ENCODE data around the gene SLC25A36.

DNA sequence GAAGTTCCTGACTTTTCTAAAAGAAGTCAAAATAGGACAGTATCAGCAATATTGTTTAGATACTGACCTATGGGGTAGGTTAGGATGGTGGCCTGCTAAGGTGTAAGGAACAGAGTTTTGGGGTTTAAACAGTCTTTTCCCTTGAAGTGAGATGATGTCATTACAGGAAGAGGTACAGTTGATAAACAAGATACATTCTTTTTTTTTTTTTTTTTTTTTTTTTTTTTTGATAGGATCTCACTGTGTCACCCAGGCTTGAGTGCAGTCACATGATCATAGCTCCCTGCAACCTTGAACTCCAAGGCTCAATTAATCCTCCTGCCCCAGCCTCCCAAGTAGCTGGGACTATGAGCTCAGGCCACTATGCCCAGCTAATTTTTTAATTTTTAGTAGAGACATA is 33.3 kb downstream of the SLC25A36 start:
- TF ChIP-seq, protein P1, sequence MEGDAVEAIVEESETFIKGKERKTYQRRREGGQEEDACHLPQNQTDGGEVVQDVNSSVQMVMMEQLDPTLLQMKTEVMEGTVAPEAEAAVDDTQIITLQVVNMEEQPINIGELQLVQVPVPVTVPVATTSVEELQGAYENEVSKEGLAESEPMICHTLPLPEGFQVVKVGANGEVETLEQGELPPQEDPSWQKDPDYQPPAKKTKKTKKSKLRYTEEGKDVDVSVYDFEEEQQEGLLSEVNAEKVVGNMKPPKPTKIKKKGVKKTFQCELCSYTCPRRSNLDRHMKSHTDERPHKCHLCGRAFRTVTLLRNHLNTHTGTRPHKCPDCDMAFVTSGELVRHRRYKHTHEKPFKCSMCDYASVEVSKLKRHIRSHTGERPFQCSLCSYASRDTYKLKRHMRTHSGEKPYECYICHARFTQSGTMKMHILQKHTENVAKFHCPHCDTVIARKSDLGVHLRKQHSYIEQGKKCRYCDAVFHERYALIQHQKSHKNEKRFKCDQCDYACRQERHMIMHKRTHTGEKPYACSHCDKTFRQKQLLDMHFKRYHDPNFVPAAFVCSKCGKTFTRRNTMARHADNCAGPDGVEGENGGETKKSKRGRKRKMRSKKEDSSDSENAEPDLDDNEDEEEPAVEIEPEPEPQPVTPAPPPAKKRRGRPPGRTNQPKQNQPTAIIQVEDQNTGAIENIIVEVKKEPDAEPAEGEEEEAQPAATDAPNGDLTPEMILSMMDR (IDR thresholded peaks at IDR 0.05; ENCODE audit: extremely low read depth in 1 of 2, insufficient read depth in 1 of 2, low read depth in 1 of 2, low read length in 2 of 2), result no peak
- TF ChIP-seq POLR2A (IDR thresholded peaks at IDR 0.05; ENCODE audit: low read depth, low read length) (no peak), GATA2 (IDR thresholded peaks at IDR 0.05; ENCODE audit: insufficient read depth, insufficient read length, low read depth, low read length) (no peak), POLR2AphosphoS5 (IDR thresholded peaks at IDR 0.05; ENCODE audit: insufficient read depth, low read depth, low read length) (no peak)
- TF ChIP-seq, protein P2, sequence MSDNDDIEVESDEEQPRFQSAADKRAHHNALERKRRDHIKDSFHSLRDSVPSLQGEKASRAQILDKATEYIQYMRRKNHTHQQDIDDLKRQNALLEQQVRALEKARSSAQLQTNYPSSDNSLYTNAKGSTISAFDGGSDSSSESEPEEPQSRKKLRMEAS (IDR thresholded peaks at IDR 0.05; ENCODE audit: insufficient read depth, insufficient read length), result no peak

All from endothelial cell of umbilical vein (primary cell).